DOHH2 (cell line): Measurements from ENCODE around the gene MAP3K5.

ENCODE experiments used
- CTCF ChIP-seq: fragments of 200-600 bp; sonication (generic); IDR thresholded peaks from one replicate; pipeline ENCODE4 v1.5.1; 2014; ENCODE audit warnings: antibody characterized with exemption, mild to moderate bottlenecking, low read depth, low read length; ENCODE audit not compliant: poor library complexity, severe bottlenecking
- EZH2phosphoT487 ChIP-seq: fragments of 200-600 bp; sonication (generic); IDR thresholded peaks from 2 replicates; pipeline ENCODE4 v1.6.1; 2017; ENCODE audit warnings: borderline replicate concordance, mild to moderate bottlenecking, antibody characterized with exemption, low read length, moderate library complexity, mixed read lengths

DNA sequence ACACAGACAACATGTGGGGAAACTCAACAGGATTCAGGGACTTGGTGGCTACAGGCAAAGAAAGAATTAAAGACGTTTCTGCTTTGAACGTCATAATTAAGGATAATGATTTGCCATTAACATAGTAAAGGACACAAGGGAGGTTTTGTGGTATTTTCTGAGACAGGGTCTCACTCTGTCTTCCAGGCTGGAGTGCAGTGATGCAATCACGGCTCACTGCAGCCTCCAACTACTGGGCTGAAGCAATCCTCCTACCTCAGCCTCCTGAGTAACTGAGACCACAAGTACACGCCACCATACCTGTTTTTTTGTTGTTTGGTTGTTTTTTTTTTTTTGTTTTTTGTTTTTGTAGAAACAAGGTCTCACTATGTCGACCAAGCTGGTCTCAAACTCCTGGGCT is 62.4 kb downstream of the MAP3K5 start:
- TF ChIP-seq CTCF (no peak), EZH2phosphoT487 (no peak)
